Right cardiac atrium (tissue), 5 donors: ENCODE data around the gene NMNAT2. TPM values are rescaled to one million over a fixed set of nuclear protein-coding genes. Genes with fewer than 3 reads are reported as not detected.

Experiments
- ATAC-seq, 2 donors: fragments of 200-7000 bp; cut with Tn5 transposase; one replicate each; pipeline versions ENCODE4 v1.8.0 to v1.9.1; 2020; ENCODE audit warnings: moderate library complexity in 2 of 2, mild to moderate bottlenecking in 1 of 2
- DNase-seq, 3 donors: peaks; one replicate each; pipeline ENCODE4 v3.0.0-alpha.2; 2020
- H3K27ac ChIP-seq: one replicate; pipeline ENCODE4 v1.5.1; 2013; ENCODE audit warnings: mild to moderate bottlenecking, low read length, control low read depth, moderate library complexity
- H3K27me3 ChIP-seq: one replicate; pipeline ENCODE4 v1.6.1; 2013; ENCODE audit not compliant: control insufficient read depth, insufficient read depth
- H3K4me1 ChIP-seq: one replicate; pipeline ENCODE4 v1.6.1; 2013; ENCODE audit warnings: low read length; ENCODE audit not compliant: control insufficient read depth, insufficient read depth
- H3K4me3 ChIP-seq: one replicate; pipeline ENCODE4 v1.5.1; 2013; ENCODE audit warnings: low read length, control low read depth
- H3K9me3 ChIP-seq: one replicate; pipeline ENCODE4 v1.6.1; 2013; ENCODE audit warnings: low read length; ENCODE audit not compliant: control insufficient read depth
- WGBS: extraction: QIAGEN DNeasy Blood & Tissue Kit; methylation state at CpG from one replicate; pipeline ENCODE4 v1.1.7; 2013; 5-methylcytosine and 5-hydroxymethylcytosine counted together
- intact Hi-C, 4 donors: fragments of 100-400 bp; cut with DNase I; formaldehyde crosslinking; loops; one replicate each; pipeline versions ENCODE4 v1.11.0 to v1.14.0; 2022 to 2023
- polyA plus RNA-seq: library from polyadenylated mRNA; stranded (reverse); fragments of 200-250 nt; gene quantifications from one replicate; pipeline ENCODE4 v1.2.3, GENCODE V29; 2013
- total RNA-seq, 4 donors: library from RNA; stranded (reverse); fragmentation: NEBNext Ultra II Directional; extraction: Animal tissue kit (Norgen Biotek cat#: 25700); gene quantifications; one replicate each; pipeline ENCODE4 v1.2.1, GENCODE V29; 2021
- donor health status: healthy with polysubstance abuse.
- donor health status: DM: no; HTN: yes; CAD: no.
- donor health status: DM: no; HTN: no; CAD: no.
- donor health status: DM: no; HTN: yes; CAD: no; lungs with severe emphysema.
- donor health status: DM: yes; HTN: yes; CAD: no.

The NMNAT2 gene
- total and polyA plus RNA-seq, 5 donors = 14.1 to 80.6 (median 39.7) TPM

DNA sequence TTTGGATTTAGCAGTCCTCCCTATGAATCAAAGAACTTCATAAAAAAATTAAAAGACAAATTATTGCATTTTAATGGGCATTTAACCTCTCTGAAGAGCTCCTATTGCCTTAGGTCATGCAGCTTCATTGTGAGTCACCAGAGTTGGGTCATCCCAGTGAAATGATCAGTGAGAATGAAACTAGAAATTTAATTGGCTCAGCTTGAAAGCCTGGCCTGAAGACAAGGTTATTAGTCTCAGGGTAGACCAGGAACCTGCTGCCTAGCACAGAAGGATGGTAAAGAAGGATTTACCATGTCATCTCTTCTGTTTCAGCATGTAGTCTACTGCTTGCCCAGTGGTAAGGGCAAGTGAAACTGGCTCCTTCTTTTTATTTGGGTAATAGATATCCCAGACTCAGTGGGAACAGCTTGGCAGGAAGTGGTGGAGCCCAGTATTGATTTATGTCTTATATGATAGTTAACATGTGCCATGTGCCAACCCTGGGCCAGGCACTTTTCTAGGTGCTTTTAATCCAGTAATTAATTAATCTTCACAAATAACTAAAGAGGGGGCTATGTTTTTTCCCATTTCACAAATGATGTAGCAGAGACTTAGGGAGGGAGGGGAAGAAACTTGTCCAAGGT, 208.5 kb downstream of the NMNAT2 start:
- intact Hi-C loops = no loop called here
- Histone ChIP-seq H3K27me3 (no peaks in the 10 kb centered on the region), H3K4me3 (no peak overlapping the region), H3K9me3 (no peaks in the 10 kb centered on the region), H3K4me1 (no peaks in the 10 kb centered on the region), H3K27ac (no peak overlapping the region)
- ATAC-seq = peak in 1 of 2 donors; percentile 16
- DNase-seq = no peak

DNA sequence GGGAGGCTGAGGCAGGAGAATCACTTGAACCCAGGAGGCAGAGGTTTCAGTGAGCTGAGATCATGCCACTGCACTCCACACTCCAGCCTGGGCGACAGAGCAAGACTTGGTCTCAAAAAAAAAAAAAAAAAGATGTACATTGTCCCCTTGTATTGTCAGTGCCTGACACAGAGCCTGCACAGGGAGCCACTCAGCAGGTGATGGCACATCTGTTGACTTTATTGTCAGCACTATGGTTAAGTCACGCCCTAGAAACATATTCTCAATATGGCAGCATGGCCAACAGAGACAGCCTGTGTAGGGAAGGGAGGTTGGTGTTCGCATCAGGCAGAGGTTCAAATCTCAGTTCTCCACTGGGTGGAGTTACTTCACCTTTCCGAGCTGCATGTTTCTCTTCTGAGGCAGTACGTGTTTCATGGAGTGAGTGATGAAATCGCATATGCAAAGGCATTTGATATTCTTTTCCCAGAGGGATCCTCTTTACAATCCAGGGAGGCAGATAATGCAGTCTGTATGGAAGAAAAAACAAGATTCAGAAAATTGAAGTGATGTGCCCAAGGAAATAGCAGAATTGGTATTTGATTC, 211.6 kb downstream of the NMNAT2 start:
- WGBS = 91% methylated on average over 6 of the region's 6 CpGs
- ATAC-seq (no peak), DNase-seq (no peak)
- H3K4me1 ChIP-seq = no peaks in the 10 kb centered on the region
- no peaks in the 10 kb centered on the region for H3K9me3 ChIP-seq
- no peak overlapping the region for H3K4me3 ChIP-seq
- no peak overlapping the region for H3K27ac ChIP-seq
- H3K27me3 ChIP-seq = no peaks in the 10 kb centered on the region
- intact Hi-C loops = no loop called here

DNA sequence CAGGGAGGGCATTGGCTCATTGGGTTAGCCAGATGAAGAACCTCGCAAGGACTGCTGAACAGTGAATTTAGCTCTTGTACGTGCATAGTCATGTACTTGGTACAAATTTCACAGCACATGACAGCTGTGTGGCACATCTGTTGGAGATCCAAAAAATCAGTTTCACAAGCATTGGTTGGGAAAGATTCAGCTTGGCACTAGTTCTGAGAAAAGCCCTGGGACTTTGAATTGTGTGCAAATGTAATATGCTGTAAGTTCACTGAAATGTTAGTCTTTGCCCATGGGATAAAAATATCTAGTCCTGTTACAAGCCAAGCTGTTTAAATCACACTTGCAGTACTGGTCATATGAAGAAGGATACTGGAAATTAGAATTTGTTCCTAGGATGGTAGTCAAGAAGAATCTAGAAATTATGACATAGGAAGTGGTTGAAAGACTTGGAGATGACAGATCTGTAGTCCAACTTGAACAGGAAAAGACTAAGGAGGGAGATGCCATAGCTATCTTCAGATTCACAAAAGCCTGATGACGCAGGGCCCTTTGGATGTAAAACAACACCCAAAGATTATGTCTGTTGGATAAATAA, 212.9 kb downstream of the NMNAT2 start:
- Histone ChIP-seq H3K27me3 (no peaks in the 10 kb centered on the region), H3K27ac (no peak overlapping the region), H3K4me1 (no peaks in the 10 kb centered on the region), H3K4me3 (no peak overlapping the region), H3K9me3 (no peaks in the 10 kb centered on the region)
- intact Hi-C loops = no loop called here
- peak; percentile 50 to 80 for ATAC-seq
- no peak for DNase-seq
- WGBS = 61% methylated on average over 3 of the region's 3 CpGs

DNA sequence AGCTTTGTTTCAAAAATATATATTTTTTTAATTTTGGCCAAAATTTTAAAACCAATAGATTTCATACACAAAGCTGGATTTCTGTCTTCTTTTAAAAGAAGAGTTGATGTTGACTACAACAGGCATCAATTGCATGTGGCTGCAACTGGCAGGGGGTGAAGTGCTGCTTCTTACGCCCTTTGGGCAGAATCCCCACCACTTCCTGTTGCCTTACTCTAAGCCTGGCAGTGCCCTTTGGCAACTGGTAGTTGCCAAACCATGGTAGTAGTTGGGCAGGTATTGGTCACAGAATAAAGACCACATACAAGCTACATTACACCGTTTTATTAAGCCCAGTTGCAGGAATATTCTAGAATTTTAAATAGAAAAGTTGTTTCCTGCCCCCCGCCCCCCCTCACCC, 215.1 kb downstream of the NMNAT2 start:
- WGBS = 58% methylated on average over 3 of the region's 3 CpGs

DNA sequence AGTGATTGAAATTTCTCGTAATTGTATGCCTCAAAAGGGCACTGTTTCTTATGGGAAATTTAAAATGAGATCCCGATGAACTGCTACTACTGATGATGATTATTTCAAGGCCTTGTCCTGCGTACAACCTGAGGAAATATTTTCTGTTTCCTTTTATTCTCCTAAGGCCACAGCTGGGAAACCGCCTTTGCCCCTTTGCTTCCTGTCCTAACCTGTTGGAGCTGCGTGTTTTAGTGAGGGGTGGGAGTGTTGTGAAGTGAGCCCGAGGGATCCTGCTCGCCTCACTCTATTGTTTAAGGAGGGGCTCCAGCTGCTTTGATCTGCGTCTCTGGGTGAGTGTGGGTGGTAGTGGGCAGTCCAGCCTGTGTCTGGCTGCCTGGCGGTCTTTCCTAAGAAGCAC, 217.7 kb downstream of the NMNAT2 start:
- ATAC-seq (no peak), DNase-seq (no peak)
- no peaks in the 10 kb centered on the region for H3K27me3 ChIP-seq
- no peaks in the 10 kb centered on the region for H3K9me3 ChIP-seq
- WGBS = 74% methylated on average over 9 of the region's 9 CpGs
- no peak overlapping the region for H3K27ac ChIP-seq
- no peaks in the 10 kb centered on the region for H3K4me1 ChIP-seq
- H3K4me3 ChIP-seq = no peak overlapping the region
- intact Hi-C loops = no loop called here

More for the DNA sequence above, 215.1 kb downstream of the NMNAT2 start:
- H3K4me3 ChIP-seq = no peak overlapping the region
- no peaks in the 10 kb centered on the region for H3K27me3 ChIP-seq
- no peak for DNase-seq
- ATAC-seq = no peak
- no peaks in the 10 kb centered on the region for H3K9me3 ChIP-seq
- no peak overlapping the region for H3K27ac ChIP-seq
- intact Hi-C loops = no loop called here
- H3K4me1 ChIP-seq = no peaks in the 10 kb centered on the region

DNA sequence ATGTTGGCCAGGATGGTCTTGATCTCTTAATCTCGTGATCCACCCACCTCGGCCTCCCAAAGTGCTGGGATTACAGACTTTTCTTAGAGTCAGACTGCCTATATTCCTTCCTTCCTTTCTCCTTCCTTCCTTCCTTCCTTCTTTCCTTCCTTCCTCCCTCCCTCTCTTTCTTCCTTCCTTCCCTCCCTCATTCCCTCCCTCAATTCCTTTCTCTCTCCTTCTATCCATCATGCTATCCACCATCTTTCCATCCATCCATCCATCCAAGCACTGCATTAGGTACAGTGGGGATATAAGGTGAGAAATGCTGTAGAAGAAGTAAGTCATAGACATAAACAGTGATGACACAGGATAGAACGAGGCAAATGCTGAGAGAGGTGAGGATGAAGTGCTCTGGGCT, 218.9 kb downstream of the NMNAT2 start:
- 86% methylated on average over 3 of the region's 3 CpGs for WGBS
- Histone ChIP-seq H3K4me1 (no peaks in the 10 kb centered on the region), H3K27ac (no peak overlapping the region), H3K4me3 (no peak overlapping the region), H3K27me3 (no peaks in the 10 kb centered on the region), H3K9me3 (no peaks in the 10 kb centered on the region)
- no peak for DNase-seq
- no peak for ATAC-seq
- intact Hi-C loops = no loop called here

DNA sequence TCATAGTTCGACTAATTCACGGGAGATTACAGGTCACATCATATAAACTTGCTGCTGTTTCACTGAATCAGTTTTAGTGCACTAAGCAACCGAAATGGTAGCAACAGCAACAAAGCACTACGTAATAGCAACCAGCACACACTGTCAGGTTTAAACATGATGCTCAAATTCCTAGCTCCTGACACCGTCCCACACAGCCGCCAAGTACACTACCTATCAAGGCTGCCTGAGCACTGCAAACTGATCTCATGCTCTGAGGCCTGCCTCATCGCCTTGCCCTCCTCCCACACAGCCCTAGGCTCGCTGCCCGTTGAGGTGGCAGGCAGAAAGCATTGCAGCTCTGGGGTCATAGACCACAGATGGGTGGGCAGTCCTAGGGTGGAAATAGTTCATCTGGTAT, 219.7 kb downstream of the NMNAT2 start:
- H3K4me1 ChIP-seq = no peaks in the 10 kb centered on the region
- peak in 1 of 3 donors; percentile 15 for DNase-seq
- no peaks in the 10 kb centered on the region for H3K27me3 ChIP-seq
- WGBS = 71% methylated on average over 9 of the region's 9 CpGs
- no peak overlapping the region for H3K4me3 ChIP-seq
- H3K9me3 ChIP-seq = no peaks in the 10 kb centered on the region
- intact Hi-C loops = no loop called here
- H3K27ac ChIP-seq = no peak overlapping the region
- ATAC-seq = peak in 1 of 2 donors; percentile 62

Other genes with a start within 250 kb of the NMNAT2 start
- gene LAMC2, start 232.1 kb downstream of the NMNAT2 start, total RNA-seq = 1 to 10 TPM in 3 of 4 donors, under 1 TPM in 1; 0.99 to 3.0 (median 1.4) TPM
- 0.70 TPM for gene LAMC2, start 232.1 kb downstream of the NMNAT2 start, polyA plus RNA-seq
- 10 to 100 TPM; 35.6 to 50.8 (median 44.0) TPM for gene SMG7, start 54.1 kb upstream of the NMNAT2 start, total RNA-seq
- gene SMG7, start 54.1 kb upstream of the NMNAT2 start, polyA plus RNA-seq = 18.6 TPM
- 1 to 10 TPM; 3.3 to 6.4 (median 6.0) TPM for gene NCF2, start 172.1 kb upstream of the NMNAT2 start, total RNA-seq
- 1.4 TPM for gene NCF2, start 172.1 kb upstream of the NMNAT2 start, polyA plus RNA-seq
- 10 to 100 TPM; 36.5 to 74.7 (median 52.4) TPM for gene ARPC5, start 217.4 kb upstream of the NMNAT2 start, total RNA-seq
- gene ARPC5, start 217.4 kb upstream of the NMNAT2 start, polyA plus RNA-seq = 41.1 TPM
- gene APOBEC4, start 234.9 kb upstream of the NMNAT2 start, total RNA-seq = under 1 TPM in 1 of 4 donors, not detected in 3; 0.09 TPM
- not detected for gene APOBEC4, start 234.9 kb upstream of the NMNAT2 start, polyA plus RNA-seq